Stimulated activated CD8-positive, alpha-beta memory T cell treated with anti-CD3 and anti-CD28 coated beads, Interleukin-7, amount 100 ng/mL, for 24 hours (primary cell): ENCODE results near the gene GNA14.
A peak's percentile ranks its signal among the peaks of the same experiment; 100 is the strongest.
"Not testable (repeated sequence)": the region's sequence is repeated elsewhere in the genome, so short reads cannot be mapped to it uniquely, and the experiment has no call there.

ENCODE experiments used
- DNase-seq: peaks from one replicate; pipeline ENCODE4 v3.0.0-alpha.2; 2020; ENCODE audit warnings: low read depth

The GNA14 gene

DNA sequence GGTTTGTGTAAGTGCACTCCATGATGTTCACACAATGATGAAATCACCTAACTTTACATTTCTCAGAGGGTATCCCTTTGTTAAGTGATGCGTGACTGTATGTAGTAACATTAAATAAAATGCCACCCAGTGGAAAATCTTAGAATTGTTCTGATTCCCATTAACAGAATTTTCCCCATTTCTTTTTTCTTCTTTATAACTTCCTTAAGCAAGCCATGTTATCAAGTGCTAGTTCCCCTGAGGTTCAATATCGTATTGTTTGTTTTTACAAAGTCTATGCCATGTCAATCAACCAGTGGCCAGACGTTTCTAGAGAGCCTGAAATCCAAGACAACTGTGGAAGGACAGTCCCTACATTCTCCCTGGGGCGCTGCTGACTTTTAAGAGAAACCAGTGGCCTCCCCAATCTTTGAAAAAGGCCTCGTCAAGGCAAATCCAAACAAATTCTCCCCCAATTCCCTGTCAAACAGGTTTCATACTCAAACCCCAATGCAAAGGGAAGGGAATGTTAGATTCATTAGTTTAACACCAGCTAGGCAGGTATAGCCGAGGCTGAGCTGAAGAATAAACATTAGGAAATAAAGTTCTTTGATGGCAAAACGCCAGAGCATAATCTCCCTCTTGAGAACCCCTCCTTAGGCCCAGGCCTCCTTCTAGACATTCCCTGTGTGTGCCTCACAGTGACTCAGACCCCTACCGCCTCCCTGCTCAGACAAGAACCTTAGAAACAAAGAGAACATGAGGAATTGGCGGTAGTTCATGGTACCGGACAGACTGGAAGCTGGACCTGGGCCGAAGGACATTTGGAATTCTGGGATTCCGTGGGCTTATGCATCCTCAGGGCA lies 198.7 kb downstream of the GNA14 start:
- DNase-seq, result no peak

GRCh38 chr9:77447646-77448045 lies 200.5 kb downstream of the GNA14 start:
- DNase-seq, result no peak

DNA sequence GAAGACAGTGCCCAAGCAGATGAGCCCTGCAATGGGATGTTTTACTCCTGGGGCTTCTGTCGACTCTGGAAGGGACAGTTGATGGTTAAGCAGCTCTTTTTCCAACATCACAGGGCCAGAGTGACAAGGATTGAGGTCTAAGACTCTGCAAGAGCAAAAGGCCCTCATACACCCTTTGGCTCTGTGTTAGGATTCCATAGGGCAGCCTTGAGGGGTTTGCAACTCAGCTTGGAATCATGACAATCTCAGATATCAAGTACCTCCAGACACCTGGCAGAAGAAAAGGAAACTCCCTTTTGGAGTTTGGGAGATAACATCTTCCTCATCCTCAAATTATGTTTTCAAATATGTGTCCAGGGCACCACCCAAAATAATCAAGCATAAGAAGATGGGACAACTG lies 205.7 kb downstream of the GNA14 start:
- no peak for DNase-seq

DNA sequence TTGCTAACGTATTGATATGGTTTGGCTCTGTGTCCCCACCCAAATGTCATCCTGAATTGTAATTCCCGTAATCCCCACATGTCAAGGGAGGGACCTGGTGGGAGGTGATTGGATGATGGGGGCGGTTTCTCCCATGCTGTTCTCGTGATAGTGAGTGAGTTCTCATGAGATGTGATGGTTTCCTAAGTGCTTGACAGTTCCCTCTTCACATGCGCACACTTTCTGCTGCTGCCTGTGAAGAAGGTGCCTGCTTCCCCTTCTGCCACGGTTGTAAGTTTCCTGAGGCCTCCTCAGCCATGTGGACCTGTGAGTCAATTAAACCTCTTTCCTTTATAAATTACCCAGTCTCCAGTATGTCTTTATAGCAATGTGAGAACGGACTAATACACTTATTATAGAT lies 207.0 kb downstream of the GNA14 start:
- not testable (repeated sequence) for DNase-seq

GRCh38 chr9:77440057-77440456 lies 208.1 kb downstream of the GNA14 start:
- no peak for DNase-seq

DNA sequence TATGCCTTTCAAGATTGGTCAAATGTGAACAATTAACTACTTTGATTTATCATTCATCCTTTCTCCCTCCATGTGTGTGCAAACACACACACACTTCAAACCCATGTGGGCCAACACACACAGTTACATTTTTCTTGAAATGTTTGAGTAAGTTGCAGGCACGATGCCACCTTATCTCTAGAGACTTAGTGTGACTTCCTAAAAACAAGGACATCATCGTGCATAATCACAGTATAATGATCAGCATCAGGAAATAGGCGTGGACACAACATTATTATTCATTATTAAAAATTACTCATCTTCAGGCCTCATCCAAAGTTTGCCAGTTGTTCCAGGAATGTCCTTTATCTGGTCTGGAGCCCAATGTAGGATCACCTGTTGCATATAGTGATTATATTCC lies 209.5 kb downstream of the GNA14 start:
- DNase-seq, result no peak

GRCh38 chr9:77435688-77436087 lies 212.4 kb downstream of the GNA14 start:
- DNase-seq, result no peak

DNA sequence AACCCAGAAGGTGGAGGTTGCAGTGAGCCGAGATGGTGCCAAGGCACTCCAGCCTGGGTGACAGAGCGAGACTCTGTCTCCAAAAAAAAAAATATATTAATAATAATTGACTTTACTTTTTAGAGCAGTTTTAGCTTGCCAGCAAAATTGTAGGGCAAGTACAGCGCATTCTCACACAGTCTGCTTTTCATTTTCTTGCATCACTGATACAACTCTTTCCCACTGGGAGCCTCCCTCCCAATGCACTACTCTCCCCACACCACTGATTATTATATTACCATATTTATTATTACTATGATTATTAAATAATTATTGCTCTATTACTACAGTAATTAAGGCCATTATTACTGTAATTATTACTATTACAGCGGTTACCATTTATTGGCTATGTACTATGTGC lies 212.8 kb downstream of the GNA14 start:
- DNase-seq, result no peak

DNA sequence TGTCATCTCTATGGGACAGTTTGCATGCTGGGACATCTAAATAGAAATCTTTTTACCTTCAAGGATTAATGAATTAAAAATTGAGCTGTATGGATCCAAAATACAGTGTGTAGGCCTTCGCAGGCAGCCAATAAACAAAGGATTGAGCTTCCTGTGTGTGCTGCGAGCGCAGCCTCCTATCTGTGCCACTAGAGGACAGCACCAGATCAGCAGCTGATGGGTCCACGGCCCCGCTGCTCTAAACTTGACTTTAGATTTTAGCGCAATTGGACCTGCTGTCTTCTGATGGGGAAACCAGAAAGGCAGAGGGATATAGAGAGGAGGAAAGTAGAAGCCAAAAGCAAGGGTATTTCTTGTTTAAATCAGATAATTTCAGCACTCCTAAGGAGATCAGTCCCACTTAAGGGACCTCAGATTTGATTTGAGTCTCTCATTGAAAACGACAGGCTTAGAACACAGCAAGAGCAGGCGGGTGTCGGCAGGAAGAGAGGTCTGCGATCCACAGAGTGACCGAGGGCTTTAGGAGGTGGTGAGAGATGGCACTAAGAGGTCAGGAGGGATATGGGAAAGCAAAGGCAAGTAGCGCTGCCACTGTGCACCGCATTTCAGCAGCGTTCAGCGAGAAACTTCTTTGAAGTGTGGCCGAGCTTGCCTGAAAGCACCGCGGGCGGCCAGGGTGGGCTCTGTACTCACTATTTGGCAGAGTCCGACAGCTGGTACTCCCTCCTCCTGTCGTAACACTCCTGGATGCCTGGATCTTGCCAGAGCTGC lies 214.3 kb downstream of the GNA14 start:
- peak; percentile 7 for DNase-seq

DNA sequence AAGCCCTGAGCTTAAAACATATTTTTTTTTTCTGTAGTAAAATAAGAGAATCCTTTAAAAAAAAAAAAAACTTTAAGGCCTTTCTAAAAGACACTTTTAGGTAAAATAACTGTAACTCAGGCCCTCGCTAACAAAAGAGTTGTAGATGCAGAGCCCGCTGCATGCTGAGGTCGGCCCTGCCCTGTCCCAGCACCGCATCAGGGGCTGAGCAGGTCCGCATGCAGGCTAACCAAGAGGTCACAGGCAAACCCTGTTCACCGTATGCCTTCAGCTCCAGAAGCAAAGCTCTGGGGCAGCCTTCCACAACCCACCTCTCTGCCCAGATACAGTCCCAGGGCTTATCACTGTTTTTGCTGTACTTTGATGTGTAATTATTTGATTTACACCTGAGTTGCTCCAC lies 216.1 kb downstream of the GNA14 start:
- DNase-seq, result no peak

DNA sequence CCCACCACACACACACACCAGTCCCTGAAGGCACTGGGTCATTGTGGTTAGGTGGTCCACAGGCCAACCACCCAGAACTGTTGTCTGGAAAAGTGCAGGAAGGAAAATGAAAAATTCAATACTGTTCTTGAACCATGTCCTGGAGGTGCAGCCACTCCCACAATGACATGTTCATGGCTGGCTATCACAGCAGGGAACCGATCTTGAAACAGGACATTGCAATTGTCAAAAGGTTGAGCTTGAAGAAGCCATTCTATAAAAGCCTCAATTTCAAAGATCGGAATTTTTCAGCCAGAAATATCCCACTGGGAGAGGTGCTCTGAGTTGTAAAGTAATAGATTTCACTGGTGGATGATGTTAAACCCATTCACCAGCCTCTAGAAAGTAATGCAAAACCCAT lies 218.2 kb downstream of the GNA14 start:
- DNase-seq, result no peak

GRCh38 chr9:77427256-77427927 lies 220.7 kb downstream of the GNA14 start:
- DNase-seq, result no peak

DNA sequence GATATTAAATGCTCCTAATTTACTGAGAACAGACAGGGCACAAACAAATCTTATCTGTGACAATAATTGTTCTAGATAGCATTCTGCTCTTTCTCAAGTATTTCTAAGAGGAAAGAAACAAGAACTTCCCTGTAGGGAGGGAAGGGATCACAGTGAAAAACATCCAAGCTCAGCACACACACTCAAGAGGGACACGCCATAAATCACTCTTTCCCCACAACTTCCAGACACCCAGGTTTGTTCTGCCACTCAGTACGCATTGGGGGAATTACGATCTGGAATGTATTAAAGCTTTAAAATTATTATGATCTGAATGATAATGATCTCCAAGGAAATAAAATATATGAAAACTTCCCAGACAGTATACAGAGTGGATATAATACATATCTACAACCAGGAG lies 221.4 kb downstream of the GNA14 start:
- DNase-seq, result no peak

- DNase-seq, result no peak
These were observed 223.1 kb downstream of the GNA14 start for GRCh38 chr9:77424993-77425392.

GRCh38 chr9:77423841-77424240 lies 224.3 kb downstream of the GNA14 start:
- no peak for DNase-seq

DNA sequence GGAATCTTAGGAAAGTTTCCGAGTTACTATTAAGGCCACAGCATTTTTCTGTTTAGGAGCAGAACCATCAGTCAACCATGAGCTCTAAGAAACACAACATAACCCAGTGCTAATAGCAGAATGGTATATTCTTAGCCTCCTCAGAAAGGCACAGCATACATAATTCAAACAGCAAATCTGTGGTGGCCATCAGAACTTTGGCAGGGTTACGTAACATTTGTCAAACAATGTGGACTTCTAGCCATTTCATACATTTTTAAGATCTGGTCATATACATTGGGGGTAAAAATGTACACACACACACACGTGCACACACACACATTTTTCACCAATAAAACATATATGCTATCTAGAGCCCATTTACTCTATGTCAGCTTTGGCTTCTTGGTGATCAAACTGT lies 225.2 kb downstream of the GNA14 start:
- no peak for DNase-seq

- no peak for DNase-seq
These were observed 226.4 kb downstream of the GNA14 start for GRCh38 chr9:77421506-77422265.

DNA sequence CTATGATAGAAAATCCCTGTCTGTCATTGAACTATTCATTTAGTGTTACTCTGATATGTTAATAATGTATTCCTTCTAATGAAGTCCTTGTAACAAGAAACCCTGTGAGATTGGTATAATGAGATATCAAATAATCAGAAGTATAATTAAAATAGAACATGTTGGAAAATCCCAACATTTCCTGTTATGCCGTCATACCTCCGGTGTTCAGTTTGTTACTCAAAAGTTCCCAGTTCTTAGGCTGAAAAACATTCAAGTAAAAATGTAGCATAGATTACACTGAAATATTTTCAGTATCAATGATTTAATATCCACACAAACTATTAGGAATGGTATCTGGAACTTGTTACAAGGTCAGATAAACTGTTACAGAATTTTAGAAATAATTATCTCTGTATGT lies 227.5 kb downstream of the GNA14 start:
- no peak for DNase-seq

DNA sequence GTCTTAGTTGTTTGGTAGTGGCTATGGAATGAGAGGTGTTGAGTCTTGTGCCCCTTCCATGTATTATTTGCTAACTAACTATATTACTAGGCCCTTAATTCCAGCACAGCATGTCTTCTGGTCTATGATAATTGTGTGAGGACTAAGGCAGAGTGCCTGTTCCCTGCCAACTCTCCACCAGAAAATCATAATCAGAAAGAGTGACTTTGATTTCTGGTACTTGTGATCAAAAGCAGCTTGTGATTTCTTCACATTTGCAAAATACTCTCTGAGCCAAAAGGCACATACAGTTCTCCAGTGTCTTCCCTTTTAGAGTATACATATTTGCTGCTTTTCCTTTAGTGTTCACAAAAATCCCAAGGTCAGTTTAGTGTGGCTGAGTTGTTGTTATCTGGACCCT lies 229.9 kb downstream of the GNA14 start:
- no peak for DNase-seq

DNA sequence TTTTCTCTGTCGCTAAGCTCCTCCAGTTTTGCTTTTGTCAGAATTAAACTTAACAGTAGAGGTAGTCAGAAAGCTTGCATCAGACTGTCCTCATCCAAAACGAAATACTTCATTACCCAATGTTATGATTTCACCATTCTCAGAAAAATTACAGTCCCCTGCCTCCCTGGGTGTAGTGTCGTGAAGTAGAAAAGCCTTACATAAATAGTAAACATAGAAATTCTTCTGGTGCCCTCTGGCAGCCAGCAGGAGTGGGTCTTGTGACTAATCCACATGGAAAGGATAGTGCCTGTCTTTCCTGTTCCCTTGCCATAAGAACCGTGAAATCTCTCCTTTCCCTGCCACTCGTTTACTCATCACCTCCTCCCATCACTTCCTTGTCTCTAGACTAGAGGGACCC lies 230.6 kb downstream of the GNA14 start:
- DNase-seq, result no peak

DNA sequence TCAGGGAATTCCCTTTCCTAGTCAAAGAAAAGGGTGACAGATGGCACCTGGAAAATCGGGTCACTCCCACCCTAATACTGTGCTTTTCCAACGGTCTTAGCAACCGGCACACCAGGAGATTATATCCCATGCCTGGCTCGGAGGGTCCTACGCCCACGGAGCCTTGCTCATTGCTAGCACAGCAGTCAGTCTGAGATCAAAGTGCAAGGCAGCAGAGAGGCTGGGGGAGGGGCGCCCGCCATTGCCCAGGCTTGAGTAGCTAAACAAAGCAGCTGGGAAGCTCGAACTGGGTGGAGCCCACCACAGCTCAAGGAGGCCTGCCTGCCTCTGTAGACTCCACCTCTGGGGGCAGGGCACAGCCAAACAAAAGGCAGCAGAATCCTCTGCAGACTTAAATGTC lies 239.6 kb downstream of the GNA14 start:
- DNase-seq, result not testable (repeated sequence)

DNA sequence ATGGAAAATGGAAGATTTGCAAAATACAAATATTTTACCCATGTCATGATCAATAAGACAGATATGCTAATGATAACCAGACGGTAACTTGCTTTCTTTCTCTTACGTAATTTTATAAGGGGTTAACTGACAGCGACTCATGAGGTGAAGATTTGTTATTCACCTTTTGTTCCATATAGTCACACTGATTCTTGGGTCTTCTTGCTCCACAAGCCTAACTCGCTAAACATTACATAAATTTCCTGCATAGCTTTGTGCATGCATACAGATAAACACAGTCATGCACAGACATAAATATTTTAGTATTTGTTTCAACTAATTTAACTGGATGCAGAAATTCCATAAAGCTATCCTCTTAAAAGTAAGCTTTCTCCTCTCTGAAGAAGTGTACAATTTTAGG lies 244.9 kb downstream of the GNA14 start:
- DNase-seq, result no peak
